NT2/D1 (cell line): Measurements from ENCODE around the gene TRIM46.

Experiments
- SUZ12 ChIP-seq: IDR thresholded peaks from 2 replicates; pipeline ENCODE4 v1.6.1; 2011; ENCODE audit not compliant: insufficient read length, insufficient read depth; ENCODE audit errors: extremely low read depth
- YY1 ChIP-seq: IDR thresholded peaks from 2 replicates; pipeline ENCODE4 v1.6.1; 2011; ENCODE audit not compliant: insufficient read length, insufficient read depth

DNA sequence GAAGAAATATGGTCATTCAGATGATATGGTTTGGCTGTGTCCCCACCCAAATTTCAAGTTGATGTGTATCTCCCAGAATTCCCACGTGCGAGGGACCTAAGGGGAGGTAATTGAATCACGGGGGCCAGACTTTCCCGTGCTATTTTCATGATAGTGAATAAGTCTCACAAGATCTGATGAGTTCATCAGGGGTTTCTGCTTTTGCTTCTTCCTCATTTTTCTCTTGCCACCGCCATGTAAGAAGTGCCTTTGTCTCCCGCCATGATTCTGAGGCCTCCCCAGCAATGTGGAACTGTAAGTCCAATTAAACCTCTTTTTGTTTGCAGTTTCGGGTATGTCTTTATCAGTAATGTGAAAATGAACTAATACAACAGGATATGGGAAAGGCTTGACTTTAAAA is 31.9 kb upstream of the TRIM46 start:
- TF ChIP-seq SUZ12 = no peak
- TF ChIP-seq YY1 = no peak
